IMR-90 (cell line): ENCODE measurements around the gene LAMA3. TPM values are rescaled to one million over a fixed set of nuclear protein-coding genes. Genes with fewer than 3 reads are reported as not detected.

ENCODE experiments used
- ATAC-seq: fragments of 200-7000 bp; cut with Tn5 transposase; 2 replicates; pipeline ENCODE4 v1.9.1; 2020; ENCODE audit warnings: low read depth, mild to moderate bottlenecking, moderate library complexity
- BruUV-seq: library from RNA; stranded (reverse); fragments of 400-500 nt; replicated peaks from 2 replicates; lab custom pipeline; 2021; lab: Mats Ljungman, UMichigan
- CTCF ChIA-PET: fragments of 300-600 bp; formaldehyde crosslinking; extraction: SDS; loops from one replicate; lab custom pipeline; 2021; ENCODE audit warnings: antibody characterized with exemption; lab: Yijun Ruan, JAX
- POLR2A ChIA-PET: fragments of 300-600 bp; sonication (Branson Sonifier 250); formaldehyde crosslinking; loops from one replicate; lab custom pipeline; 2022; ENCODE audit warnings: antibody characterized with exemption; ENCODE audit not compliant: unreplicated experiment; lab: Charles Lee
- DNase-seq: peaks from one replicate; pipeline ENCODE4 v3.0.0; 2013
- H2AFZ ChIP-seq: replicated peaks from 2 replicates; pipeline ENCODE3; 2013; ENCODE audit warnings: low read length, mild to moderate bottlenecking; ENCODE audit not compliant: poor library complexity
- H2AK5ac ChIP-seq: 2 replicates; pipeline ENCODE4 v1.6.1; 2013; ENCODE audit warnings: low read depth, low read length, inconsistent platforms
- H2AK9ac ChIP-seq: replicated peaks from 2 replicates; pipeline ENCODE3; 2013; ENCODE audit warnings: mild to moderate bottlenecking, low read depth, low read length, moderate library complexity; ENCODE audit not compliant: poor library complexity
- H2BK120ac ChIP-seq: 2 replicates; pipeline ENCODE4 v1.6.1; 2013; ENCODE audit warnings: low read depth, low read length, inconsistent platforms
- H2BK15ac ChIP-seq: 3 replicates; pipeline ENCODE4 v1.6.1; 2013; ENCODE audit warnings: low read depth, low read length, inconsistent platforms
- H2BK20ac ChIP-seq: 2 replicates; pipeline ENCODE4 v1.6.1; 2013; ENCODE audit warnings: low read depth, mild to moderate bottlenecking, inconsistent platforms, low read length, moderate library complexity
- H2BK5ac ChIP-seq: 2 replicates; pipeline ENCODE4 v1.6.1; 2013; ENCODE audit warnings: mild to moderate bottlenecking, low read depth, low read length, inconsistent platforms; ENCODE audit not compliant: poor library complexity, severe bottlenecking
- H3K14ac ChIP-seq: replicated peaks from 2 replicates; pipeline ENCODE4 v1.6.1; 2013; ENCODE audit warnings: low read depth, low read length, inconsistent platforms
- H3K18ac ChIP-seq: 2 replicates; pipeline ENCODE4 v1.6.1; 2013; ENCODE audit warnings: low read depth, low read length, control low read depth
- H3K23ac ChIP-seq: 2 replicates; pipeline ENCODE4 v1.6.1; 2013; ENCODE audit warnings: low read depth, low read length, inconsistent platforms
- H3K27ac ChIP-seq: 2 replicates; pipeline ENCODE4 v1.5.1; 2013; ENCODE audit warnings: mild to moderate bottlenecking, control low read depth, low read length; ENCODE audit not compliant: insufficient read depth
- H3K27me3 ChIP-seq: 2 replicates; pipeline ENCODE4 v1.6.1; 2013; ENCODE audit warnings: low read length; ENCODE audit not compliant: control insufficient read depth, insufficient read depth
- H3K36me3 ChIP-seq: 2 replicates; pipeline ENCODE4 v1.6.1; 2013; ENCODE audit warnings: low read length, mixed read lengths; ENCODE audit not compliant: control insufficient read depth, insufficient read depth
- H3K4ac ChIP-seq: 2 replicates; pipeline ENCODE4 v1.6.1; 2013; ENCODE audit warnings: low read depth, low read length, inconsistent platforms
- H3K4me1 ChIP-seq: 2 replicates; pipeline ENCODE4 v1.6.1; 2013; ENCODE audit warnings: low read length, mixed read lengths; ENCODE audit not compliant: control insufficient read depth, insufficient read depth
- H3K4me2 ChIP-seq: 2 replicates; pipeline ENCODE4 v1.6.1; 2013; ENCODE audit warnings: low read depth, mild to moderate bottlenecking, control low read depth, low read length, moderate library complexity
- H3K4me3 ChIP-seq: 2 replicates; pipeline ENCODE4 v1.5.1; 2013; ENCODE audit warnings: low read depth, mild to moderate bottlenecking, control low read depth, low read length, moderate library complexity; ENCODE audit not compliant: insufficient read depth
- H3K56ac ChIP-seq: 2 replicates; pipeline ENCODE4 v1.6.1; 2013; ENCODE audit warnings: low read length, inconsistent platforms; ENCODE audit not compliant: insufficient read depth; ENCODE audit errors: extremely low read depth
- H3K79me1 ChIP-seq, 2 experiments: 2 replicates each; pipeline ENCODE4 v1.6.1; 2013; ENCODE audit warnings: low read length in 2 of 2, inconsistent platforms in 1 of 2, low read depth in 1 of 2
- H3K9ac ChIP-seq: 2 replicates; pipeline ENCODE4 v1.6.1; 2013; ENCODE audit warnings: low read depth, low read length, control low read depth
- H3K9me1 ChIP-seq: 2 replicates; pipeline ENCODE4 v1.6.1; 2013; ENCODE audit warnings: low read length, inconsistent platforms; ENCODE audit not compliant: insufficient read depth
- H3K9me3 ChIP-seq: 2 replicates; pipeline ENCODE4 v1.6.1; 2013; ENCODE audit warnings: low read length; ENCODE audit not compliant: control insufficient read depth, insufficient read depth
- H4K20me1 ChIP-seq: 2 replicates; pipeline ENCODE4 v1.6.1; 2013; ENCODE audit warnings: low read length, inconsistent platforms; ENCODE audit not compliant: insufficient read depth
- H4K5ac ChIP-seq: 2 replicates; pipeline ENCODE4 v1.6.1; 2013; ENCODE audit warnings: mild to moderate bottlenecking, low read depth, low read length, control low read depth
- H4K8ac ChIP-seq, 2 experiments: 2 replicates each; pipeline ENCODE4 v1.6.1; 2013; ENCODE audit warnings: low read depth in 2 of 2, low read length in 2 of 2, control low read depth in 1 of 2, inconsistent platforms in 1 of 2
- H4K91ac ChIP-seq: 2 replicates; pipeline ENCODE4 v1.6.1; 2013; ENCODE audit warnings: low read depth, low read length, inconsistent platforms; ENCODE audit not compliant: insufficient read depth
- BHLHE40 ChIP-seq: fragments of 150-350 bp; IDR thresholded peaks from 2 replicates; pipeline ENCODE4 v1.6.1; 2016; ENCODE audit warnings: mild to moderate bottlenecking, low read depth, low read length
- CEBPB ChIP-seq: IDR thresholded peaks from 2 replicates; pipeline ENCODE4 v1.6.1; 2012; ENCODE audit warnings: low read depth, low read length, improper control_type of control experiment
- CHD1 ChIP-seq: IDR thresholded peaks from 2 replicates; pipeline ENCODE4 v1.6.1; 2012; ENCODE audit warnings: low read depth, low read length, improper control_type of control experiment
- CTCF ChIP-seq: conservative IDR thresholded peaks from 2 replicates; pipeline ENCODE4 v1.5.1; 2012; ENCODE audit warnings: mild to moderate bottlenecking, low read depth, low read length, improper control_type of control experiment
- ELK1 ChIP-seq: fragments of 150-350 bp; IDR thresholded peaks from 2 replicates; pipeline ENCODE4 v1.6.1; 2016; ENCODE audit warnings: low read depth, mild to moderate bottlenecking, low read length, moderate library complexity, borderline replicate concordance
- FOS ChIP-seq: fragments of 150-350 bp; IDR thresholded peaks from 2 replicates; pipeline ENCODE4 v1.6.1; 2016; ENCODE audit warnings: low read depth, low read length
- MAFK ChIP-seq: IDR thresholded peaks from 2 replicates; pipeline ENCODE4 v1.6.1; 2012; ENCODE audit warnings: low read depth, low read length, improper control_type of control experiment
- MAZ ChIP-seq: IDR thresholded peaks from 2 replicates; pipeline ENCODE4 v1.6.1; 2012; ENCODE audit warnings: low read depth, mild to moderate bottlenecking, low read length, improper control_type of control experiment, moderate library complexity, borderline replicate concordance
- MXI1 ChIP-seq: IDR thresholded peaks from 2 replicates; pipeline ENCODE4 v1.6.1; 2012; ENCODE audit warnings: low read depth, mild to moderate bottlenecking, low read length, moderate library complexity, borderline replicate concordance
- NFE2L2 ChIP-seq: fragments of 150-350 bp; IDR thresholded peaks from 2 replicates; pipeline ENCODE4 v1.6.1; 2016; ENCODE audit warnings: low read depth, mild to moderate bottlenecking, low read length
- POLR2A ChIP-seq: IDR thresholded peaks from 2 replicates; pipeline ENCODE4 v1.6.1; 2012; ENCODE audit warnings: mild to moderate bottlenecking, low read depth, low read length
- RAD21 ChIP-seq: IDR thresholded peaks from 2 replicates; pipeline ENCODE4 v1.6.1; 2012; ENCODE audit warnings: low read length, improper control_type of control experiment
- RCOR1 ChIP-seq: IDR thresholded peaks from 2 replicates; pipeline ENCODE4 v1.6.1; 2012; ENCODE audit warnings: mild to moderate bottlenecking, low read length, improper control_type of control experiment; ENCODE audit not compliant: insufficient replicate concordance
- RFX5 ChIP-seq: IDR thresholded peaks from 2 replicates; pipeline ENCODE4 v1.8.0; 2012; ENCODE audit warnings: low read depth, mild to moderate bottlenecking, low read length, moderate library complexity
- SMC3 ChIP-seq: fragments of 150-350 bp; IDR thresholded peaks from 2 replicates; pipeline ENCODE4 v1.6.1; 2016; ENCODE audit warnings: low read depth, mild to moderate bottlenecking, antibody characterized with exemption, low read length, moderate library complexity
- USF2 ChIP-seq: fragments of 150-350 bp; IDR thresholded peaks from 2 replicates; pipeline ENCODE4 v1.6.1; 2017; ENCODE audit warnings: mild to moderate bottlenecking, antibody characterized with exemption, low read length, low read depth
- WGBS, 2 experiments: methylation state at CpG; one replicate each; pipeline versions ENCODE4 v1.1.5 to v1.1.7; 2013; ENCODE audit warnings: missing lambda C conversion rate in 2 of 2; ENCODE audit not compliant: insufficient read length in 1 of 2; ENCODE audit errors: extremely low coverage in 2 of 2; 5-methylcytosine and 5-hydroxymethylcytosine counted together
- dilution Hi-C: fragments of 300-500 bp; cut with HindIII; formaldehyde crosslinking; loops from one replicate; pipeline ENCODE4 v1.14.3; 2018; ENCODE audit warnings: low sequenced_read_pairs; ENCODE audit not compliant: unreplicated experiment
- in situ Hi-C: fragments of 300-500 bp; cut with MboI; formaldehyde crosslinking; loops from 3 replicates; pipeline ENCODE4 v1.14.3; 2019; ENCODE audit warnings: low sequenced_read_pairs, inconsistent platforms, mixed read lengths
- intact Hi-C: fragments of 100-400 bp; cut with micrococcal nuclease; formaldehyde crosslinking; loops from 2 replicates; pipeline ENCODE4 v1.10.0; 2022
- polyA plus RNA-seq, 3 experiments: library from polyadenylated mRNA; depleted of rRNA; stranded (reverse); fragments of >200 nt; gene quantifications; 2 replicates each; pipeline ENCODE4 v1.2.3, GENCODE V29; 2012; ENCODE audit warnings: low replicate concordance in 1 of 3
- total RNA-seq: library from RNA; depleted of rRNA; stranded (reverse); fragments of >200 nt; gene quantifications from 2 replicates; pipeline ENCODE4 v1.2.3, GENCODE V29; 2012

Gene LAMA3
- total and polyA plus RNA-seq, 2 of the 4 experiments (the other 2 are of a cell fraction), result 0.18 to 0.19 TPM

GRCh38 chr18:23825496-23825895 lies 136.2 kb downstream of the LAMA3 start:
- Histone ChIP-seq H3K14ac (no peak overlapping the region), H4K8ac (no peak overlapping the region), H3K18ac (no peak overlapping the region), H3K27ac (no peak overlapping the region), H2AK5ac (no peak overlapping the region), H3K36me3 (no peaks in the 10 kb centered on the region; the same call in 1 of the 2 replicates), H3K4me3 (no peak overlapping the region), H4K91ac (no peak overlapping the region), H3K9ac (no peak overlapping the region), H2BK5ac (no peak overlapping the region), H3K27me3 (no peaks in the 10 kb centered on the region; the same call in 1 of the 2 replicates), H2BK120ac (no peak overlapping the region), H4K20me1 (no peaks in the 10 kb centered on the region), H2BK20ac (no peak overlapping the region), H3K4me1 (no peaks in the 10 kb centered on the region), H3K56ac (no peak overlapping the region), H3K9me3 (no peaks in the 10 kb centered on the region), H3K9me1 (0 out of 2 replicates have a peak, but pooled peaks cover 2% of the 10 kb centered on the region), H3K4ac (no peak overlapping the region), H3K79me1 (no peaks in the 10 kb centered on the region), H4K5ac (no peak overlapping the region), H3K4me2 (no peak overlapping the region), H2BK15ac (no peak overlapping the region), H3K23ac (no peak overlapping the region), H2AK9ac (no peak overlapping the region), H2AFZ (no peak overlapping the region)
- TF ChIP-seq NFE2L2 (no peak), MXI1 (no peak), CTCF (no peak), MAZ (no peak), ELK1 (no peak), MAFK (no peak), FOS (no peak), POLR2A (no peak), RAD21 (no peak), USF2 (no peak), CHD1 (no peak), RCOR1 (no peak), BHLHE40 (no peak), CEBPB (no peak), RFX5 (no peak), SMC3 (no peak)
- ChIA-PET CTCF (no interaction called here), POLR2A (no interaction called here)
- intact Hi-C loops, result loop anchor here (5.0 kb wide), 1 partner anchor 92 kb away; no protein-coding TSS in a partner anchor
- DNase-seq (no peak), ATAC-seq (no peak)
- BruUV-seq, result no TSS peak
- in situ Hi-C loops, result loop anchor here (10.0 kb wide), 1 partner anchor 299 kb away; no protein-coding TSS in a partner anchor
- dilution Hi-C loops, result no loop called here
- WGBS, 2 experiments, result no CpG with 5 or more reads among the region's 2 CpGs
